ENCODE data around the gene SPHK1.

The SPHK1 gene

GRCh38 chr17:76422406-76422805, 38.0 kb downstream of the SPHK1 start:
- TF ChIP-seq CTCF (IDR thresholded peaks at IDR 0.05; ENCODE audit: low read depth, low read length, missing control alignments) = no peak
- no peak for DNase-seq (ENCODE audit: low read depth)
- no peak overlapping the region for H3K4me3 ChIP-seq (ENCODE audit: low read depth, low read length)

DNA sequence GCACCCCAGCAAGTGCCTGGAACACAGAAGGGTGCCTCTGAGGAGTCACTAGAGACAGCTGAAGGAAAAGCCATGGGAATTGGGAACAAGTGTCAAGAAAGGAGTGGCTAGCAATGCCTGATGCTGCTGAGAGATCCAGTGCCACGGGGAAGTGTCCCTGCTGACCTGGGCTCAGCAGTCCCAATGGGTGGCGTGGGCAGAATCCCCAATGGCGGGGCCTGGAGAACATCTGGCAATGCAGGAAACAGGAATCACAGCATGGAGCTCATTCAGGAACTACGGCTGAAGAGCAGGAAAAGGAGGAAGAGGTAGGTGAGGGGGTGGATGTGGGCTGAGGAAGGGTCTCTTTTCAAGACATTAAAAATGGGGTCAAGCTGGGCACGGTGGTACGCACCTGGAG, 38.5 kb downstream of the SPHK1 start:
- no peak for DNase-seq (ENCODE audit: low read depth)
- no peak overlapping the region for H3K4me3 ChIP-seq (ENCODE audit: low read depth, low read length)
- no peak for TF ChIP-seq CTCF (IDR thresholded peaks at IDR 0.05; ENCODE audit: low read depth, low read length, missing control alignments)

DNA sequence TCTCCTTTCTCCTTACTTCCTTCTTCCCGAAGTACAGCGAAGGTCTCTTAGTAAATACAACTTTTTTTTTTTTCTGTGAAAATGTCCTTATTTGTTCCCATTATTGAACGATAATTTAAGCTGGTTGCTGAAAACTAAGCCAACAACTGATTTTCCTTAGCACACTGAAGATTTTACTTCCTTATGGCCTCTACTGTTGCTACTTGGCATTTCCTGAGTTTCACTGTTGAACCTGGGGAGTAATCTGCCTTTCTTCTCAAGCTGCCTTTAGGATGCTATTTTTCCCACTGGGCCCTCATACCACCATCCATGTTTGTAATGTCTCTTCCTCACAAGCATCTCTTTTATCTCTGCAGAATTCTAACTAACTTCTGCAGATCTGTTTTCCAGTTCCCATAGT, 42.4 kb downstream of the SPHK1 start:
- TF ChIP-seq CTCF (IDR thresholded peaks at IDR 0.05; ENCODE audit: low read depth, low read length, missing control alignments) = no peak

GRCh38 chr17:76427501-76428231, 43.3 kb downstream of the SPHK1 start:
- H3K4me3 ChIP-seq (ENCODE audit: low read depth, low read length) = no peak overlapping the region
- TF ChIP-seq CTCF (IDR thresholded peaks at IDR 0.05; ENCODE audit: low read depth, low read length, missing control alignments) = no peak

More for the DNA sequence above, 42.4 kb downstream of the SPHK1 start:
- H3K4me3 ChIP-seq (ENCODE audit: low read depth, low read length) = no peak overlapping the region
- no peak for DNase-seq (ENCODE audit: low read depth)

GRCh38 chr17:76428511-76428910, 44.1 kb downstream of the SPHK1 start:
- DNase-seq (ENCODE audit: low read depth) = no peak
- no peak for TF ChIP-seq CTCF (IDR thresholded peaks at IDR 0.05; ENCODE audit: low read depth, low read length, missing control alignments)
- no peak overlapping the region for H3K4me3 ChIP-seq (ENCODE audit: low read depth, low read length)

More at GRCh38 chr17:76427501-76428231, 43.3 kb downstream of the SPHK1 start:
- DNase-seq (ENCODE audit: low read depth) = no peak

GRCh38 chr17:76431509-76431908, 47.1 kb downstream of the SPHK1 start:
- no peak overlapping the region for H3K4me3 ChIP-seq (ENCODE audit: low read depth, low read length)
- TF ChIP-seq CTCF (IDR thresholded peaks at IDR 0.05; ENCODE audit: low read depth, low read length, missing control alignments) = no peak
- no peak for DNase-seq (ENCODE audit: low read depth)

- TF ChIP-seq CTCF (IDR thresholded peaks at IDR 0.05; ENCODE audit: low read depth, low read length, missing control alignments) = no peak
- no peak for DNase-seq (ENCODE audit: low read depth)
- no peak overlapping the region for H3K4me3 ChIP-seq (ENCODE audit: low read depth, low read length)
Measured at GRCh38 chr17:76432004-76432403, 47.6 kb downstream of the SPHK1 start.
